ENCODE measurements around the gene CASZ1. TPM values are rescaled to one million over a fixed set of nuclear protein-coding genes. Genes with fewer than 3 reads are reported as not detected.

The CASZ1 gene
- polyA plus RNA-seq, 3 donors, result 0.30 to 3.7 (median 0.50) TPM

- Mint-ChIP-seq H3K27me3 (ENCODE audit: low read depth in 3 of 3) (peaks cover 0 to 7% (median 2%) of the 10 kb centered on the region in 3 donors), H3K4me3 (no peak overlapping the region), H3K9me3 (no peaks in the 10 kb centered on the region), H3K4me1 (no peaks in the 10 kb centered on the region), H3K27ac (peak overlapping the region in 1 of 7 donors; percentile 33), H3K36me3 (peaks cover 39 to 64% of the 10 kb centered on the region in 2 donors)
- Histone ChIP-seq H3K9ac (ENCODE audit: insufficient read depth, low read length, poor library complexity, severe bottlenecking) (no peak overlapping the region), H3K4me3 (replicated peaks in 1 of 3; ENCODE audit: low read depth in 2 of 3, low read length in 3 of 3) (no peak overlapping the region), H4K20me1 (ENCODE audit: insufficient read depth, low read length) (no peaks in the 10 kb centered on the region), H3K9me3 (replicated peaks in 1 of 2; ENCODE audit: control insufficient read depth in 1 of 2, insufficient read depth in 1 of 2, low read length in 2 of 2) (no peaks in the 10 kb centered on the region), H3K79me2 (ENCODE audit: insufficient read depth, low read length) (no peaks in the 10 kb centered on the region), H3K27ac (ENCODE audit: low read depth in 1 of 2, low read length in 2 of 2) (no peak overlapping the region), H3K27me3 (ENCODE audit: control insufficient read depth in 2 of 2, insufficient read depth in 2 of 2, low read length in 2 of 2) (no peaks in the 10 kb centered on the region), H3K4me2 (replicated peaks; ENCODE audit: extremely low read depth, low read length, poor library complexity, severe bottlenecking) (no peak overlapping the region), H3K36me3 (replicated peaks in 1 of 2; ENCODE audit: control insufficient read depth in 1 of 2, insufficient read depth in 2 of 2, low read length in 2 of 2) (peaks cover 18 to 67% of the 10 kb centered on the region in 2 donors), H2AFZ (ENCODE audit: insufficient read depth, low read depth, low read length, poor library complexity, severe bottlenecking) (no peak overlapping the region), H3K4me1 (ENCODE audit: control insufficient read depth in 1 of 2, insufficient read depth in 2 of 2, low read length in 2 of 2) (no peaks in the 10 kb centered on the region)
- 98% methylated on average over 19 of the region's 26 CpGs for WGBS (ENCODE audit: insufficient coverage)
- intact Hi-C loops (cut with micrococcal nuclease), result no loop called here
- no peak for TF ChIP-seq CTCF (IDR thresholded peaks at IDR 0.05)
- no peak for DNase-seq
These were observed 172.0 kb downstream of the CASZ1 start for GRCh38 chr1:10624256-10625050.

- Histone ChIP-seq H3K4me1 (ENCODE audit: control insufficient read depth in 1 of 2, insufficient read depth in 2 of 2, low read length in 2 of 2) (no peaks in the 10 kb centered on the region), H4K20me1 (ENCODE audit: insufficient read depth, low read length) (no peaks in the 10 kb centered on the region), H3K27me3 (ENCODE audit: control insufficient read depth in 2 of 2, insufficient read depth in 2 of 2, low read length in 2 of 2) (no peaks in the 10 kb centered on the region), H3K4me2 (replicated peaks; ENCODE audit: extremely low read depth, low read length, poor library complexity, severe bottlenecking) (no peak overlapping the region), H3K27ac (ENCODE audit: low read depth in 1 of 2, low read length in 2 of 2) (no peak overlapping the region), H3K36me3 (replicated peaks in 1 of 2; ENCODE audit: control insufficient read depth in 1 of 2, insufficient read depth in 2 of 2, low read length in 2 of 2) (peaks cover 17 to 60% of the 10 kb centered on the region in 2 donors), H3K9ac (ENCODE audit: insufficient read depth, low read length, poor library complexity, severe bottlenecking) (no peak overlapping the region), H3K4me3 (replicated peaks in 1 of 3; ENCODE audit: low read depth in 2 of 3, low read length in 3 of 3) (no peak overlapping the region), H3K9me3 (replicated peaks in 1 of 2; ENCODE audit: control insufficient read depth in 1 of 2, insufficient read depth in 1 of 2, low read length in 2 of 2) (no peaks in the 10 kb centered on the region), H3K79me2 (ENCODE audit: insufficient read depth, low read length) (no peaks in the 10 kb centered on the region), H2AFZ (ENCODE audit: insufficient read depth, low read depth, low read length, poor library complexity, severe bottlenecking) (no peak overlapping the region)
- peaks cover 0 to 5% (median 2%) of the 10 kb centered on the region in 3 donors for H3K27me3 Mint-ChIP-seq (ENCODE audit: low read depth in 3 of 3)
- intact Hi-C loops (cut with micrococcal nuclease), result no loop called here
- peaks cover 39 to 61% of the 10 kb centered on the region in 2 donors for H3K36me3 Mint-ChIP-seq
- H3K27ac Mint-ChIP-seq, result peak overlapping the region in 1 of 7 donors; percentile 48
- DNase-seq, result no peak
- H3K4me3 Mint-ChIP-seq, result no peak overlapping the region
- H3K9me3 Mint-ChIP-seq, result no peaks in the 10 kb centered on the region
- 97% methylated on average over 6 of the region's 12 CpGs for WGBS (ENCODE audit: insufficient coverage)
- TF ChIP-seq CTCF (IDR thresholded peaks at IDR 0.05), result no peak
- H3K4me1 Mint-ChIP-seq, result no peaks in the 10 kb centered on the region
These were observed 172.7 kb downstream of the CASZ1 start for GRCh38 chr1:10623686-10624145.

All from CD14-positive monocyte (primary cell).